GM23338 (cell line): ENCODE measurements around the gene MATN1. TPM values are rescaled to one million over a fixed set of nuclear protein-coding genes. Genes with fewer than 3 reads are reported as not detected.

ENCODE experiments used
- ATAC-seq: fragments of 200-7000 bp; cut with Tn5 transposase; 3 replicates; pipeline ENCODE4 v1.9.1; 2020
- DNase-seq: peaks from one replicate; pipeline ENCODE4 v3.0.0-alpha.2; 2015; ENCODE audit warnings: low spot score
- H2AFZ ChIP-seq: fragments of 200-600 bp; sonication (generic); 2 replicates; pipeline ENCODE4 v1.8.0; 2016; ENCODE audit warnings: antibody characterized with exemption, mild to moderate bottlenecking, moderate library complexity
- H3F3A ChIP-seq: fragments of 200-600 bp; sonication (generic); replicated peaks from 2 replicates; pipeline ENCODE4 v1.8.0; 2017; ENCODE audit warnings: antibody characterized with exemption, mixed run types, low read depth
- H3K27ac ChIP-seq: fragments of 200-600 bp; sonication (generic); 2 replicates; pipeline ENCODE4 v1.6.1; 2016; ENCODE audit warnings: low read depth
- H3K27me3 ChIP-seq: fragments of 200-600 bp; sonication (generic); 2 replicates; pipeline ENCODE4 v1.8.0; 2016; ENCODE audit warnings: mild to moderate bottlenecking, mixed run types, moderate library complexity; ENCODE audit not compliant: insufficient read depth
- H3K36me3 ChIP-seq: fragments of 200-600 bp; sonication (generic); 2 replicates; pipeline ENCODE4 v1.8.0; 2016; ENCODE audit warnings: mild to moderate bottlenecking; ENCODE audit not compliant: insufficient read depth
- H3K4me1 ChIP-seq: fragments of 200-600 bp; sonication (generic); 2 replicates; pipeline ENCODE4 v1.8.0; 2016; ENCODE audit warnings: mild to moderate bottlenecking, moderate library complexity; ENCODE audit not compliant: insufficient read depth
- H3K4me2 ChIP-seq: fragments of 200-600 bp; sonication (generic); 2 replicates; pipeline ENCODE4 v1.7.1; 2017; ENCODE audit warnings: mixed run types
- H3K4me3 ChIP-seq: fragments of 200-600 bp; sonication (generic); 2 replicates; pipeline ENCODE4 v1.6.1; 2016; ENCODE audit warnings: mixed run types
- H3K79me2 ChIP-seq: fragments of 200-600 bp; sonication (generic); replicated peaks from 2 replicates; pipeline ENCODE4 v1.8.0; 2017; ENCODE audit warnings: mild to moderate bottlenecking; ENCODE audit not compliant: insufficient read depth
- H3K9me2 ChIP-seq: fragments of 200-600 bp; sonication (generic); 2 replicates; pipeline ENCODE4 v1.8.0; 2017; ENCODE audit not compliant: insufficient read depth
- H4K20me1 ChIP-seq: fragments of 200-600 bp; sonication (generic); replicated peaks from 2 replicates; pipeline ENCODE4 v1.8.0; 2017; ENCODE audit warnings: mild to moderate bottlenecking; ENCODE audit not compliant: insufficient read depth
- H3K27ac Mint-ChIP-seq: 2 replicates; pipeline ENCODE4 v1.8.0; 2020; ENCODE audit warnings: inconsistent platforms, mild to moderate bottlenecking, moderate library complexity, mixed read lengths
- H3K27me3 Mint-ChIP-seq: 3 replicates; pipeline ENCODE4 v1.8.0; 2022; ENCODE audit warnings: low read depth, mild to moderate bottlenecking, moderate library complexity, mixed read lengths, inconsistent platforms; ENCODE audit not compliant: insufficient read depth, poor library complexity
- H3K36me3 Mint-ChIP-seq: 3 replicates; pipeline ENCODE4 v1.8.0; 2021; ENCODE audit warnings: low read depth, mild to moderate bottlenecking, inconsistent platforms, moderate library complexity, mixed read lengths
- H3K4me1 Mint-ChIP-seq: 3 replicates; pipeline ENCODE4 v1.8.0; 2020; ENCODE audit warnings: mild to moderate bottlenecking, inconsistent platforms, mixed read lengths
- H3K4me3 Mint-ChIP-seq: 3 replicates; pipeline ENCODE4 v1.8.0; 2021; ENCODE audit warnings: moderate library complexity, mild to moderate bottlenecking, inconsistent platforms, mixed read lengths
- H3K9me3 Mint-ChIP-seq: 3 replicates; pipeline ENCODE4 v1.8.0; 2020; ENCODE audit warnings: moderate library complexity, mild to moderate bottlenecking, inconsistent platforms, mixed read lengths
- CREB1 ChIP-seq: fragments of 250-450 bp; sonication (Bioruptor Pico); IDR thresholded peaks from 2 replicates; pipeline ENCODE4 v1.5.0; 2020; ENCODE audit warnings: low read depth, mild to moderate bottlenecking, moderate library complexity
- ETS1 ChIP-seq: IDR thresholded peaks from 2 replicates; pipeline ENCODE4 v1.6.1; 2016; ENCODE audit warnings: antibody characterized with exemption
- EZH2 ChIP-seq: fragments of 200-600 bp; sonication (generic); IDR thresholded peaks from one replicate; pipeline ENCODE4 v1.8.0; 2017; ENCODE audit warnings: antibody characterized with exemption, mild to moderate bottlenecking, low read depth; ENCODE audit not compliant: unreplicated experiment
- EZH2phosphoT487 ChIP-seq: fragments of 200-600 bp; sonication (generic); IDR thresholded peaks from one replicate; pipeline ENCODE4 v1.8.1; 2018; ENCODE audit warnings: antibody characterized with exemption; ENCODE audit not compliant: unreplicated experiment
- JUNB ChIP-seq: IDR thresholded peaks from one replicate; pipeline ENCODE4 v1.6.1; 2016; ENCODE audit warnings: antibody characterized with exemption; ENCODE audit not compliant: unreplicated experiment
- NANOG ChIP-seq: IDR thresholded peaks from 2 replicates; pipeline ENCODE4 v1.6.1; 2016; ENCODE audit warnings: antibody characterized with exemption, borderline replicate concordance
- POLR2AphosphoS5 ChIP-seq: IDR thresholded peaks from 2 replicates; pipeline ENCODE4 v1.6.1; 2016; ENCODE audit warnings: antibody characterized with exemption, low read depth
- STAT1 ChIP-seq: IDR thresholded peaks from one replicate; pipeline ENCODE4 v1.6.1; 2016; ENCODE audit warnings: antibody characterized with exemption; ENCODE audit not compliant: unreplicated experiment
- ZNF114 ChIP-seq: fragments of 250-450 bp; sonication (Bioruptor Pico); IDR thresholded peaks from 2 replicates; pipeline ENCODE4 v1.5.0; 2020; ENCODE audit warnings: mild to moderate bottlenecking, moderate library complexity
- ZNF331 ChIP-seq: fragments of 250-450 bp; sonication (Bioruptor Pico); IDR thresholded peaks from 2 replicates; pipeline ENCODE4 v1.5.0; 2020; ENCODE audit warnings: low read depth, mild to moderate bottlenecking, moderate library complexity
- ZNF462 ChIP-seq: fragments of 250-450 bp; sonication (Bioruptor Pico); IDR thresholded peaks from 2 replicates; pipeline ENCODE4 v1.5.0; 2020; ENCODE audit warnings: mild to moderate bottlenecking, moderate library complexity
- polyA plus RNA-seq: library from polyadenylated mRNA; unstranded; fragments of >200 nt; fragmentation: Nextera tagmentation; extraction: Ambion mirVana; gene quantifications from 2 replicates; pipeline ENCODE4 v1.2.1, GENCODE V29; 2016
- total RNA-seq: library from RNA; depleted of rRNA; stranded (reverse); fragments of >200 nt; shearing (Covaris generic); gene quantifications from 2 replicates; pipeline ENCODE4 v1.2.3, GENCODE V29; 2014
- TF ChIP-seq, protein P1 (sequence below), 2 experiments: fragments of 200-600 bp in 1 of 2; sonication (generic) in 1 of 2; conservative IDR thresholded peaks; 2 replicates each; pipeline versions ENCODE4 v1.5.1 to v1.6.1; 2016 to 2017; ENCODE audit warnings: antibody characterized with exemption in 2 of 2, low read depth in 2 of 2, mild to moderate bottlenecking in 2 of 2, moderate library complexity in 1 of 2

Gene MATN1
- total and polyA plus RNA-seq, 2 experiments from 2014 or later, result 0.08 to 0.31 TPM

DNA sequence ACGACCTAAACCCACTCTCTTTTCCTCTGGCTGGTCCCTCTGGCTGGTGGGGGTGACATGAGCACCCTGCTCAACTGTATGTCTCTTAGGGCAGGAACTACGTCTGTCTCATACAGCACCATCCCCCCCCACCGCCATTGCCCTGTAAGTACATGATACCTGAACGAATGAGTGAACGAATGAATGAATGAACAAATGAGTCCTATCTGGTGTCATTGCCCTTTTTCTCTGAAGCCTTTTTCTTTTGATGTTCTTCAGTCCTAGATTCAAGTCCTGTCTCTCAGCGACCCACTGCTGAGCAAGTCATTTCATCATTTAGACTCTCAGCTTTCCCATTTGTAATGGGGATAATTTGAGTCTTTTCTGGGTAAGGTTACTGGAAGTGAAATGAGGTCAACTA, 10.8 kb downstream of the MATN1 start:
- Mint-ChIP-seq H3K27me3 (peaks cover 8% of the 10 kb centered on the region), H3K27ac (no peak overlapping the region), H3K9me3 (peaks cover 29% of the 10 kb centered on the region), H3K4me1 (no peaks in the 10 kb centered on the region; the same call in 2 of the 3 replicates), H3K4me3 (no peak overlapping the region), H3K36me3 (peaks cover 15% of the 10 kb centered on the region)
- H3K27ac ChIP-seq, result no peak overlapping the region
- H4K20me1 ChIP-seq, result no peaks in the 10 kb centered on the region
- no peak for DNase-seq
- peaks cover 3% of the 10 kb centered on the region; the same call in 1 of the 2 replicates for H3K4me1 ChIP-seq
- no peaks in the 10 kb centered on the region for H3K79me2 ChIP-seq
- H3K4me3 ChIP-seq, result no peak overlapping the region
- TF ChIP-seq ZNF114 (CRISPR knock-in tag) (no peak), EZH2 (no peak), JUNB (no peak), ZNF462 (CRISPR knock-in tag) (no peak), CREB1 (CRISPR knock-in tag) (no peak), ETS1 (no peak), STAT1 (no peak), POLR2AphosphoS5 (no peak), ZNF331 (no peak), NANOG (no peak), EZH2phosphoT487 (no peak)
- TF ChIP-seq, protein P1, sequence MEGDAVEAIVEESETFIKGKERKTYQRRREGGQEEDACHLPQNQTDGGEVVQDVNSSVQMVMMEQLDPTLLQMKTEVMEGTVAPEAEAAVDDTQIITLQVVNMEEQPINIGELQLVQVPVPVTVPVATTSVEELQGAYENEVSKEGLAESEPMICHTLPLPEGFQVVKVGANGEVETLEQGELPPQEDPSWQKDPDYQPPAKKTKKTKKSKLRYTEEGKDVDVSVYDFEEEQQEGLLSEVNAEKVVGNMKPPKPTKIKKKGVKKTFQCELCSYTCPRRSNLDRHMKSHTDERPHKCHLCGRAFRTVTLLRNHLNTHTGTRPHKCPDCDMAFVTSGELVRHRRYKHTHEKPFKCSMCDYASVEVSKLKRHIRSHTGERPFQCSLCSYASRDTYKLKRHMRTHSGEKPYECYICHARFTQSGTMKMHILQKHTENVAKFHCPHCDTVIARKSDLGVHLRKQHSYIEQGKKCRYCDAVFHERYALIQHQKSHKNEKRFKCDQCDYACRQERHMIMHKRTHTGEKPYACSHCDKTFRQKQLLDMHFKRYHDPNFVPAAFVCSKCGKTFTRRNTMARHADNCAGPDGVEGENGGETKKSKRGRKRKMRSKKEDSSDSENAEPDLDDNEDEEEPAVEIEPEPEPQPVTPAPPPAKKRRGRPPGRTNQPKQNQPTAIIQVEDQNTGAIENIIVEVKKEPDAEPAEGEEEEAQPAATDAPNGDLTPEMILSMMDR (conservative IDR thresholded peaks at IDR 0.05; ENCODE audit: low read depth in 2 of 2), result no peak
- H3K27me3 ChIP-seq, result no peaks in the 10 kb centered on the region
- H3K36me3 ChIP-seq, result no peaks in the 10 kb centered on the region
- ATAC-seq, result no peak
- no peaks in the 10 kb centered on the region for H3F3A ChIP-seq
- H3K4me2 ChIP-seq, result no peak overlapping the region
- H3K9me2 ChIP-seq, result peaks cover 3% of the 10 kb centered on the region; the same call in 1 of the 2 replicates
- no peak overlapping the region for H2AFZ ChIP-seq
